SH-SY5Y (cell line): ENCODE results near the gene CYBRD1.

ENCODE experiments used
- GATA2 ChIP-seq: IDR thresholded peaks from 2 replicates; pipeline ENCODE4 v1.6.1; 2011; ENCODE audit warnings: mild to moderate bottlenecking, low read depth, low read length
- GATA3 ChIP-seq: IDR thresholded peaks from 2 replicates; pipeline ENCODE4 v1.6.1; 2011; ENCODE audit warnings: low read depth, mild to moderate bottlenecking, low read length, moderate library complexity

- TF ChIP-seq GATA3 (no peak), GATA2 (no peak)
Measured at GRCh38 chr2:171483793-171484192, 38.5 kb upstream of the CYBRD1 start.
